Upper lobe of left lung (tissue), 4 donors: ENCODE results near the gene MYO19.

Experiments
- POLR2A ChIP-seq, 4 donors: fragments of 450-650 bp; IDR thresholded peaks; one replicate each; pipeline ENCODE4 v1.5.1; 2016 to 2017; ENCODE audit warnings: antibody characterized with exemption in 4 of 4, mild to moderate bottlenecking in 2 of 4
- POLR2AphosphoS5 ChIP-seq, 2 donors: sonication (generic); formaldehyde crosslinking; IDR thresholded peaks; one replicate each; pipeline ENCODE4 v1.5.1; 2017; ENCODE audit warnings: antibody characterized with exemption in 2 of 2
- TF ChIP-seq, protein P1 (sequence below), 6 experiments: fragments of 450-650 bp in 4 of 6; fragments of 200-600 bp in 2 of 6; sonication (generic) in 2 of 6; IDR thresholded peaks; one replicate each; pipeline ENCODE4 v1.5.1; 2016 to 2019; ENCODE audit warnings: antibody characterized with exemption in 6 of 6

- TF ChIP-seq, protein P1, sequence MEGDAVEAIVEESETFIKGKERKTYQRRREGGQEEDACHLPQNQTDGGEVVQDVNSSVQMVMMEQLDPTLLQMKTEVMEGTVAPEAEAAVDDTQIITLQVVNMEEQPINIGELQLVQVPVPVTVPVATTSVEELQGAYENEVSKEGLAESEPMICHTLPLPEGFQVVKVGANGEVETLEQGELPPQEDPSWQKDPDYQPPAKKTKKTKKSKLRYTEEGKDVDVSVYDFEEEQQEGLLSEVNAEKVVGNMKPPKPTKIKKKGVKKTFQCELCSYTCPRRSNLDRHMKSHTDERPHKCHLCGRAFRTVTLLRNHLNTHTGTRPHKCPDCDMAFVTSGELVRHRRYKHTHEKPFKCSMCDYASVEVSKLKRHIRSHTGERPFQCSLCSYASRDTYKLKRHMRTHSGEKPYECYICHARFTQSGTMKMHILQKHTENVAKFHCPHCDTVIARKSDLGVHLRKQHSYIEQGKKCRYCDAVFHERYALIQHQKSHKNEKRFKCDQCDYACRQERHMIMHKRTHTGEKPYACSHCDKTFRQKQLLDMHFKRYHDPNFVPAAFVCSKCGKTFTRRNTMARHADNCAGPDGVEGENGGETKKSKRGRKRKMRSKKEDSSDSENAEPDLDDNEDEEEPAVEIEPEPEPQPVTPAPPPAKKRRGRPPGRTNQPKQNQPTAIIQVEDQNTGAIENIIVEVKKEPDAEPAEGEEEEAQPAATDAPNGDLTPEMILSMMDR (IDR thresholded peaks at IDR 0.05), result no peak
- no peak for TF ChIP-seq POLR2AphosphoS5 (IDR thresholded peaks at IDR 0.05)
- no peak for TF ChIP-seq POLR2A (IDR thresholded peaks at IDR 0.05)
Measured at GRCh38 chr17:36547776-36548175, 13.1 kb upstream of the MYO19 start.
